GM11168 (cell line): ENCODE data around the gene ADD2.
"Not testable (repeated sequence)": the region's sequence is repeated elsewhere in the genome, so short reads cannot be mapped to it uniquely, and the experiment has no call there.

Experiments used
- in situ Hi-C: fragments of 300-500 bp; cut with MboI; formaldehyde crosslinking; loops from one replicate; pipeline ENCODE4 v1.12.0; 2022; ENCODE audit warnings: low sequenced_read_pairs; ENCODE audit not compliant: unreplicated experiment

The ADD2 gene

DNA sequence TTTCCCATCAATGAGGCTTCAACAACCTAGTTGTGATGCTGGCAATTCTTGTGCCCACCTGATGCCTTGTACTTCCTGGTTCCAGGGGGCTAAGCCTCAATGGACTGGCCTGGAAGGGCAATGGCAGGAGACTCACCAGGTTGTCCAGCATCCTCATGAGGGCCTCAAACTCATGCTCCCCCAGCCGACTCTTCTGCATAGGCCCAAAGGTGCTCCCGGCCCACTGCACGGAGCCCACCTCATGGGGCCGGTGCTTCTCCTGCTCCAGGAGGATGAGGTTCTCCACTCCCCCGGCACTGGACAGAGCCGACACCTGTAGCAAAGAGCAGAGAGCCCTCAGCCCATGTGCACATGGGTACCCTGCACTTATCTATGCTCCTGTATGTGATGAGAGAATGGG, 84.5 kb downstream of the ADD2 start:
- in situ Hi-C loops, result no loop called here

DNA sequence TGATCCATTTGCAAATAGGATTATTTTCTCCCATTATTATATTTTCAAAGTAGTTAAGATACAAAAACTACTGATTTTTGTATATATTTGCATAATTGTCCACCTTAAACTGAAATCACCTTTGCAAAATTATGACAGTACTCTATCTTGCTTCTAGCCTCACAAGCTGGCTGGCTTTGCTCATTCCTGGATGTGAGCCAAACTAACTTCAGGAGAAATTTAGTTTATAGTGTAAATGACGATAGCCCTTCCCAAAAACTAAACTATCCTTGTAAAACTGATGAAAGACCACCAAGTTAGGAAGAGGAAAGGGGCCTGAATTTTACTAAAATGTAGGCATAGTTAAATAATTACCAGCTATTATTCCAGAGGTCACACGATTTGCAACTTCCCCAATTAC, 87.3 kb downstream of the ADD2 start:
- in situ Hi-C loops, result no loop called here

DNA sequence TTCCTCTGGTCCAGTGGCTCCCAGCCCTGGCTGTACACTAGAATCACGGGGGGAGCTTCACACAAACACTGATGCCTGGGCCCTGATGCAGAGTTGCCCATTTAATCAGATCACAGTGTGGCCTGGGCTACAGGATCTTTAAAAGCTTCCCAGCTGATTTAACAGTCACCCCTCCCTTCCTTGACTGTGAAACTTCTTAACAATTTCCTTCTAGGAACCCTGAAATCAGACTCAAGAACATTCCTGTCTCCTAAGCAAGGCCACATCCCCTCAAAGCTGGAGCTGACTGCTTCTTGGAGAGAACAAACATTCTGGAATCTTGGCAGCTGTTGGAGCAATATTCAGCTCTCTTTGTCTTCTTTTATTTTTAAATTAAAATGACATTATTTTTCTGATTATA, 88.7 kb downstream of the ADD2 start:
- in situ Hi-C loops, result no loop called here

DNA sequence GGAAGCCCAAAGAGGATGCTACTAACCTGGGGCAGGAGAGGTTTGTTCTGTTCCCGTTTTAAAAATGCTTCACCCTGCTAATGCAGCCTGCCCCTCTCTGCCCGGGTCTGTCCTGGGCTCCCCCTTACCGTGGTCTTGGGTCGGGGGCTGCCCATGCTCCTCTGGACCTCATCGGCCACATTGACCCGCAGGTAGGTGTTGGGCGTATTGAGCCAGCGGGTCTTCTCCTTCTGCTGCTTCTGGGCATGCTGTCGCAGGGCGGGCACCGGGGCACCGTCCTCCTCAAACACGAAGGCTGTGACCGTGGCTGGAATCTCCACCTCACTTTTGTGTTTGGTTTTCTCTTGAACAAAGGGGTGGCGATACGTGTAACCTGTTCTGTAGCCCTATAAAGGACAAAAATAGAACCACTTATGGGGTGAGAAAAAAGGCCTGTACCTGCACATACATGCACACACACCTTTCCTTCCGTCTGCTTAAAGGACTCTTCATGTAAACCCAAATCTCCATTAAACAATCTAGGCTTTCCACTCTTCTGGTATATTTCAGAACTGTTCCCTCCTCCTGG, 89.3 kb downstream of the ADD2 start:
- in situ Hi-C loops, result no loop called here

DNA sequence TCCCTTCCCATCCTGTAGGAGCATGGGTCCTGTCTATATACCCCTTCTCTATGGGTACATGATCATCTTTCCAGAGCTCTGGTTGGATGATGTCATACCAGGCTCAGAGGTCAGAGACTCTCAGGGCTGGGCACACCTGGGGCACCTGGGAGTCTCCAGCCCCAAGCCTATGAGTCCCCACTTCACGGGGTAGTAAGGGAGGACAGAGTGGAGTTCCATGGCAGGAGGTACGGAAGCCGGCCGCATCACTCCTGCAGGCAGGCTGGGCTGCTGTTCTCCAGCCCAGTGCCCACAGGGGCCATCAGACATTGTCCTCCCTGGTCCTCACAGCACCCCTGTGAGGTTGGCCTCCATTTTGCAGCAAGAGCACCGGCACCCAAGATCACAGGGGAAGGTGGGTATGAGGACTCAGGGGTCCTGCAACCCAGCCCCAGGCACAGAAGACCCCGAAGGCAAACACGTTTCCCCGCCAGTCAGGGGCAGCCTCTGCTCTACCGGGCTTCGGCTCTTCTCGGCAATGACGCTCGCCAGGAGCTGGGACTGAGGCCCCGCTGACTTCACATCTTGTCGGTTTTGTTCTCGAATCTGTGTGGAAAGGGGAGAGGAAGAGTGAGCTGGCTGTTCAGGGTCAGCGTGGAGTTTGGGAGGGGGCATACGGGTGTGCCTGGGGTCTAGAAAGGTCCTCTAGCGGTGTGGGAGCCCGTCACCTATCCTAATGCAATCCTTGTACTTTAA, 91.5 kb downstream of the ADD2 start:
- in situ Hi-C loops, result no loop called here

DNA sequence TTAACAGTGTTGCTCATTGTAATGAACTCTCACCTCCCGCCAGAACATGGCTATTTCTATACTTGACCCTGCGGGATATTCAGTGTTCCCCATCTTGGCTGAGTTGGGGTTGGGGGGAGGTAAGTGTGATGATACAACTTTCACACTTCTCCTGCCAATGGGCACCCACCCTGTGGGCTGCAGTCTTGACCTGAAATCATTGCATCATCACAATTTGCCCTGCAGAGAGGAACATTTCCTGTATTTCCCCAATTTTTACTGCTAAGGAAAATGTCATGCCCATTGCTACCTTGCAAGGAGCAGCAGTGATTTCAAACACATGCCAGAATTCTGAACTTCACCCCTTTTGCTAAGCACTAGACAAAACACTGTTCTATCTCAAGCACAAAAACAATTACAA, 92.1 kb downstream of the ADD2 start:
- in situ Hi-C loops, result no loop called here

DNA sequence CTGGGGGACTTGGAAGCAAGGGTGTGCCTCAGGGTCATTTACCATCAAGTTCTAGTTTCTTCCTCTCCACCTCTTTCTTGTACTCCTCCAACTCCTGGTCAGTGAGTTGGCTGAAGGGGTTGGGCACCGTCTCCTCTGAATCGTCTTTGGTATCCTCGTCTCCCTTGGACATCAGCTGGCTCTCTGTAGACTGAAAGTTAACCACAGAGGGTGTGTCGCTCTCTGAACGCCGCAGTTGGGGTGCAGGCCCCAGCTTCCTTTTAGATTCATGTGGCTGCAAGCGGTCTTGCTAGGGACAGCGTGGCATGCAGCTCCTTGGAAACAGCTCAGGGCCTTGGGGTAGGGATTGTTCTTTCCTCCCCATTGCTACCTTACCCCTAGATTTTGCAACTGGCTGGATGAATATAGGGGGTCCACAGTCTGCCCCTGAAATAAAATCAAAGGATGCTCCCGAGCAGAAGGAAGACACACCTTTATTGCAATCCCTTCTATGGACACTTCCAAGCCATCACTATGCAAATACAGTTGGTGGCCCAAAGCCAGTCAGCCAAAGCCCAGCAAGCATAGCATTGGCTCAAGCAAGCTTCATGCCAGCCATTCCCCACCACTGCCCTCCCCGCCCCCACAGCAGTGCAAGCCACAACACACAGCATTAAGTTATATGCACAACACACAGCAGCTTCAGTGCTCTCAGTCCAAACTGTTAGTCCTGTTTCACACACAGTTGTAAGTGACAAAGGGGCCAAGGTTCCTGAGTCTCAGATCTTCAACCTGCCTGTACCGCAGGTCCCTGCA, 93.2 kb downstream of the ADD2 start:
- in situ Hi-C loops, result no loop called here

DNA sequence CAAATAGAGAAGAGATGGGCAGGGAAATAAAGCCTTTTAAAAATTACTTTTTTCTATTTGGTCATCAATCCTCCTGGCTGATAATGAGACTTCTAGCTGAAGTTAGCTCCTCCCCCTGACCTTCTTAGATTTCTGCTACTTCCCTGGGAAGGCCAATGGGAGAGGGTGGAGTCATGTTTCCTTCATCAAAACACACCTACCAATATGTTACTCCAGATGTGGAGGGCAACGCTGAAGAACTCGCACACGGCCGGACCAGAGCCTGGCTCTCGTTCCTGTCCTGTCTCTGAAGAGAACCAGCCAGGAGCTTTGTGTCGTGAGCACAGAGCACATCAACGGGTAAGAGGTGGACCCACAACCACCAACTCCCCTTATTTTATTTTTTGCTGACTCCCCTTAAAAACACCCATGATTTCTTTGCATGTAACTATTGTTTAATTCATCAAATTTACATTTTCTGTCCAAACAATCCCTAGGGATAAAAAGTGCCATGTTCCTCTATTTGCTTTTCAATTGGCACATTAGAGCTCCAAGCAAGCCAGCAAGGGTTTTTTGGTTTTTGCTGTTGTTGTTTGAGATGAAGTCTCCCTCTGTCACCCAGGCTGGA, 94.9 kb downstream of the ADD2 start:
- in situ Hi-C loops, result no loop called here

DNA sequence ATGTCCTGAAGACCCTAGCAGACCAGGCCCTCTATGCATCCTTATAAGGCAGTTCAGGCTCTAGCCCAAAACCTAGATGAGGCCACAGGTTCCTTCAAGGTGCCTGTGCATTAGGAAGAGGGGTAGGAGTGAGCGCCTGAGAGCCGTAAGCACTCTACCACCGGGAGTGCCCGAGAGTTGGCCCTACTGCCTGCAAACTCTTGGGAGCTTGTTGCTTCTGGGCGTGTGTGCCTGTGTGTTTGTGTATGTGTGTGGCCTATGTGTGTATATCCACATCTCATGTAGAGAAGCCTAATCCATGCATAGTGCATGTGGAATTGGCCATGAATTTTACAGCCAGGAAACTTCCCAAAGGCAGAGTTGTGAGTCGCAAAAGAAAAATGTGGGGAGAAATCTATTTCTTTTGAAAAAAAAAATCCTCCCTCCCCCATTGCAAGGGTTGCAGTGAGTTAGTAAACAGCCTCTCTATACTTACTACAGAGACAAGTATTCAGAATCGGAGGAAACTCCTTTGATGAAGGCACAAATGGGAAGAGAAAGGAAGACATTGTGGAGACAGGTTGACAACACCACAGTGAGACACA, 96.8 kb downstream of the ADD2 start:
- in situ Hi-C loops, result no loop called here

DNA sequence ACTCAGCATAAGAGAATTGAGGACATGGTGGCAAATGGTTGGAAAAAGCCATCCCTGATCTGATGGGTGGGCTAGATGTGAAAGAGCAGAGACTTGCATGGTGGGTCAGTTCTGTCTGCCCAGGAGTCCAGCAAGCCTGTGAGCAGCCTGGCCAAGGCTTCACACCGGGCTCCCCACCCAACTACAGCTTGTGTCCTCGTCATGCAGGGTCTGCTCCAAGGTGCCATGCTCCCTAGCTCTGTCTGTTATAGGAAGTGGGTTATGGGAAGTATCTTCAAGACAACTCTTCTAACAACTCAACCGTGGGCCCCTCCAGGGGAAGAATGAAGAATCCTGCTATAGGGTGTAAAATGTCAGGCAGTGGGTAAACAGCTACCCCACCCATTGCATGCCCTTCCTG, 97.4 kb downstream of the ADD2 start:
- in situ Hi-C loops, result no loop called here

DNA sequence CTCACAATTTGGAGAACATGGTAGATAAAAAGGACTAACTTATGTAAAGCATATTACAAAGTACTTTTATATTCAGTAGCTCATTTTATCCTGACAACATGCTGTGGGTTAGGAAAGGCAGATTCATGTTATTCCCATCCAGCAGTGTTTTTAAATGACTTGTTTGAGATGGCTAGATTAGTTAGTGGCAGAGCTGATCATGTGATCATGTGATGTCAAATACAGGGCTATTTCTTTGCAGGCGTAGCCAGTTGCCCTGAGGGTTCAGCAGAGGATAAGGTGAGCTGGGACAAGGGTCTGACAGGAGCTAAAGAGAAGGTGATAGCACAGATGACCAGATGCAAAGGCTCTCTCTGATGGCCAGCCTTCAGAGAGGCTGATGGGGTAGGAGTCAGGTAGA, 97.8 kb downstream of the ADD2 start:
- in situ Hi-C loops, result no loop called here

DNA sequence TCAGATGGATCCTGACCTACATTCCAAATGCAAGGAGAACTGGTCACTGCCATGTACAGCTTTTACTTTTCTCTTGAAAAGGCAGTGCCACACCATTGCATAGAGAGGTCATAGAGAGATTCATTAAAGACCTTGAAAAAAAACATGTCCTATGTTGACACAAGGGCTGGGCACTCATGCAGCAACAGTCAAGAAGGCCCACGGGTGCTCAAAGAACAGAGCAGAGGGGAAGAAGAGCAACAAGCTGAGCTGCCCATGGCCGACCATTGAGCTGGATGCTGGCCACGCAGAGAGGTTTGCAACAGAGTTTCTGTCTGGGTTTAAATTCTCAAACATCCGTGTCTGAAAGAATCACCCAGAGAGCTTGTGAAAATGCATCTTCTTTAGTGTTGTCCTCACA, 99.1 kb downstream of the ADD2 start:
- in situ Hi-C loops, result no loop called here

DNA sequence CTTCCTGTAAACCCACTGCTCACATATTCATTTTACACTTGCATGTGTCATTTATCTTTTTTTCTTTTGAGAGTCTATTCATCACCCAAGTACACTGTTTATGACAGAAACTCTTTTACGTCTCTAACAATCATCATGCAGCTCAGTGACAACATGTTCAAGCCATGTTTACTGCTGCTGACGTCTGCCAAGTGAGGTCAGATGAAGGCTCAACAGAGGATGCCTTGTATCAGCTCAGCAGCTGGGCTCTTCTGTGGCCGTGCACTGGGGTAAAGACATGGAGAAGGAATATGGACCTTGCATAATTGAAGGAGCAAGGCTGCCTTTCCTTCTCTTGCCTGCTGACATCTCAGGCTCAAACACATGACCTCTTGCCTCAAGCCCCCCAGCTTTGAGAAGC, 99.6 kb downstream of the ADD2 start:
- in situ Hi-C loops, result no loop called here

DNA sequence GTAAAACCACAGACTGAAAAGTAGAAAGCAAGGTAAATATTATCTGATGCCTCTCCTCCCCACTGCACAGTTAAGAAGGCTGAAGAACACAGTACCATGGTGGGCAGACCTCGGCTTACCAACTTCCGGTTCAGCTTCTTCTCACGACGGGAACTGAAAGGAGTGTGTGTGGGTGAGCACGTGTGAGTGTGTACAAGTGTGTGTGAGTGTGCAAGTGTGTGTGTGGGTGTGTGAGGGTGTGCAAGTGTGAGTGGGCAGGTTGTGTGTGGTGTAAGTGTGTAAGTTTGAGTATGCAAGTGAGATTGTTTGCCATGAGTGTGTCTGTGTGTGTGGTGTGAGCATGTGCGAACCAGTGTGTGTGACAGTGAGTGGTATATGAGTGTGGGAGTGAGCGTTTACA, 103.5 kb downstream of the ADD2 start:
- in situ Hi-C loops, result no loop called here

DNA sequence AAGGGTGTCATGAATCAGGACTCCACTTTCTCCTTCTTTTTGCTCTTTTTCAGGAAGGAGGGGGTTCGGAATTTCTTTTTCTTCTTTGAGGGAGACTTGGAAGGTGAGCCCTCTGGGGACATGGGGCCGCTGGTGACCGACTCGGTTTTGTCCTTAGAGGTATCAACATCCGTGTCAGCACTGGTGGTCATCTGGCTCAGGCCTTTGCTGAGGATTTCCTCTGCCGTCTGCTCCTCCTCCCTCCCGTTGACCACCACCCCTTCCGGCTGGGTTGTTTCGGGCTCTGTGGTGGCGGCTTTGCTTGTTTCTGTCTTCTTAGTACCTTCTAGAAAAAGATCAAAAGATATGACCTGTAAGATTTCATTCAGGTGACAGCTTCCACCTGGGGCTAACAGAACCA, 104.6 kb downstream of the ADD2 start:
- in situ Hi-C loops, result no loop called here

DNA sequence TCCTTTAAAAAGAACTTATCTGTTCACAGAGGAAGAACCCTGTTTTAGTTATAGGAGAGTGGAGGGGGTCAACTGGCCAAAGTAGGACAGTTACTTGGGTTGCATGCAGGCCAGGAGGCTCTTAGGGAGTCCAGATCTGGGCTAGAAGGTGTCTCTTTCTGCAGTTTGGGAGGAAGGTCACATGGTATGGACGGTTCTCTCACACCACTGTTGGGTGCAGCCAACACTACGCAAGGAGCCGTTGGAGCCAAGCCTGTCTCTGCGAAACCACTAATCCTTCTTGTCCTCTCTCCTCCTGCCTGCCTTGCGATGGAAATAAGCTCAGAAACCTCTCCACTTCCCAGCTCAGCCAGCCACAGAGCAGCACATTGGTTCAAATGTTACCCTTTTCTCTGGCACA, 108.4 kb downstream of the ADD2 start:
- in situ Hi-C loops, result no loop called here

DNA sequence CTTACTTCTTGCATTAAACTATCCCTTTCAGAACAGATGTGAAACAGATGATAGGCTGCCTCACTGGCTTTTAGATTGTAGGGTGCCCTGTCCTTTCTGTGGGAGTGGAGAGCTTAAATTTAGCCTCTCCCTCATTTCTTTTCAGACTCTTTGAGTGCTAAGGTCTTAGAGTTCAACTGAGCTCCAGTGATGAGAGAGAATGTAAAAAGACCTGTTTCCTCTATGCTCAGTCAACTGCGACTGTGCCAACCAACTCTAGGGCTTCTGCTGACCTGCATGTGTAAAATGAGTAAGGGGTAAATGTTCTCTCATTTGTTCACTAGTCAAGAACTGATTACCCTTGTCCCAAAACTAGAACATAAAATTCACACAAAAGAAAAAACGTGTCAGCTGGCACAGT, 109.5 kb downstream of the ADD2 start:
- in situ Hi-C loops, result no loop called here

DNA sequence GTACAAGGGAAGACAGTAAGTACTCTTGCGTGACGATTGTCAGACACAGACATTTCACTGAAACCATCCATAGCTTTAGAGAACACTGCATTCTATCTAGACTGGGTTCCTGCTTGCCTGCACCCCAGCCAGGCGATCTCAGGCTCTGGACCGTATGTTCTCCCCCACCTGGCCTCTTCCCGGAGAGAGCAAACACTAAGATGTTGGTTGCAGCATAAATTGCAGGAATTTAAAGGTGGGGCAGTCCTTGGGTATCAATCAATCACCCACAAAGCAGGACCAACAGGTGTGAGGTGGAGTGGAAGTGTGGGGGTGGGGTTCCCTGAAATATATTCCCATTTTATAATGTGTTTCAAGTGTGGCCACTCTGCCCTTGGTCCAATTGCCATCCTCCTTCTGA, 110.8 kb downstream of the ADD2 start:
- in situ Hi-C loops, result no loop called here

DNA sequence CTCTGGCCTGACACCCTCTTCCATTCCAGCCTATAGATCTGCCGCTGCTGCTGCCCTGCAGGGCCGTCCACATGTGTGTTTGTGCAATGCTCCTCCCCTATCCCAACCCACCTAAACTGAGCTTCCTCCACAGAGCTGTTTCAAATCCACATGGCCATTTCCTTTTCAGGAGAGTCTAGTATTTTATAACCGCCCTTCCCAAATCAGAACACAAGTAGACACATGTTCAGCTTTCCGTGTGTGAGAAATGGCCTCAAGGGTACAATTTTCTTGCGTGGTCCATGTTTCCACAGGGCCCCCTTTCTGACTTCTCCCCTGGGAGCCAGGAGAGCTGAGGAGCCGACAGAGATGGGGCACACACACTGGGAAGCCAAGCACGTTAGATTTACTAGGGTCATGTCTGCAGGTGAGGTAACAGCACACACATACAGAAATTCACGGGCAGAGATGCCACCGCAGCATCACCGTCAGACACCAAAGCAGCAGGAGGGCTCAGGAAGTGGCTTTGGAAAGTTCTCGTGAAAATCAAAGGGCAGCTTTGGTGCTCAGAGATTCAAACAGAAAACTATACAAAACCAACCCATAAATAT, 111.5 kb downstream of the ADD2 start:
- in situ Hi-C loops, result no loop called here

DNA sequence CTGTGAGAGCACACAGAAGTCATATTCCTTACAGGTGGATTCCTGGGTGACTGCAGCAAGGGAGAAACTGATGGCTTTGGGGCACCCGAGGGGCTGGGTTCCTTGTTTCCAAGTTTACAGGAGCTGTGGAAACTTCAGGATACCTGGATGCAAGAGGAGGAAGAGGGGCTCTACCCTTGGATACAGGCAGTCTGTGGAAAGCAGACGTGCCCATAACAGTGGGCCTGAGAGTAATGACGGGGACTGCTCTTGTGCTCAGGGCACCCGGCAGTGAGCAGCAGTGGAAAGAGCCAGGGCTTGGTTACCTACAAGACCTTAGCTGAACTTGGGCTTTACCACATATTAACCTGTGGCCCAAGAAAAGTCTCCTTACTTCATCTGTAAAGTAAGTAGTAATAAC, 112.2 kb downstream of the ADD2 start:
- in situ Hi-C loops, result no loop called here

DNA sequence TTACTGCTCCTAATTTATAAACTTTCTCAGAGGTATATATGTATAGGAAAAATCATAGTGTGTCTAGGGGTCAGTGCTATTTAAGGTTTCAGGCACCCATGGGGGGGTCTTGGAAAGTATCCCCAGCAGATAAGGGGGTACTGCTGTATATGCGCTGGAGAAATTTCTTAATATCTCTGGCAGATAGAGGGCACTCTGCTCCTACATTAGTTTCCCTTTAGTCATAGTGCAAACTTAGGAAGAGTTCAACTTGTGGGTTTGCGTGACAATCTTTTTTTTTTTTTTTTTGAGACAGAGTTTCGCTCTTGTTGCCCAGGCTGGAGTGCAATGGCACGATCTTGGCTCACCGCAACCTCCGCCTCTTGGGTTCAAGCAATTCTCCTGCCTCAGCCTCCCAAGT, 112.8 kb downstream of the ADD2 start:
- in situ Hi-C loops, result not testable (repeated sequence)
